K562 (cell line): ENCODE data around the gene EEF1B2. TPM values are rescaled to one million over a fixed set of nuclear protein-coding genes. Genes with fewer than 3 reads are reported as not detected.

Experiments used
- ATAC-seq: fragments of 200-7000 bp; cut with Tn5 transposase; 3 replicates; pipeline ENCODE4 v1.9.1; 2020; ENCODE audit warnings: moderate library complexity
- BruUV-seq: library from RNA; stranded (reverse); fragments of 400-500 nt; replicated peaks from 2 replicates; lab custom pipeline; 2021; lab: Mats Ljungman, UMichigan
- CTCF ChIA-PET: fragments of 300-600 bp; formaldehyde crosslinking; extraction: SDS; loops from one replicate; lab custom pipeline; 2021; ENCODE audit warnings: low intra/inter-chr PET ratio; lab: Yijun Ruan, JAX
- POLR2A ChIA-PET: fragments of 300-600, 350-650 bp; sonication (Branson Sonifier 250); formaldehyde crosslinking; extraction: SDS; loops from one replicate; lab custom pipeline; 2021; ENCODE audit warnings: antibody characterized with exemption, inconsistent platforms; lab: Yijun Ruan, JAX
- DNase-seq, 4 experiments: peaks; one replicate each; pipeline versions ENCODE4 v3.0.0 to v3.0.0-alpha.2; 2011 to 2018; ENCODE audit warnings: low spot score in 3 of 4, mixed read lengths in 3 of 4; ENCODE audit errors: extremely low read depth in 1 of 4
- FAIRE-seq: peaks from 2 replicates; lab custom pipeline; 2011; peaks lifted over from hg19 to GRCh38; lab: Jason Lieb, UNC
- H2AFZ ChIP-seq: 2 replicates; pipeline ENCODE4 v1.6.0; 2011; ENCODE audit warnings: low read depth, low read length, control low read depth, inconsistent platforms
- H3K27ac ChIP-seq: fragments of 200-600 bp; 3 replicates; pipeline ENCODE4 v1.8.0; 2011; ENCODE audit warnings: low read depth, mild to moderate bottlenecking, control low read depth, inconsistent platforms, low read length, moderate library complexity, mixed read lengths; ENCODE audit errors: extremely low read depth
- H3K27me3 ChIP-seq, 2 experiments: fragments of 300-600 bp in 1 of 2; 2 replicates in 1 of 2; 3 replicates in 1 of 2; pipeline versions ENCODE4 v1.6.0 to v1.8.0; 2011; ENCODE audit warnings: inconsistent platforms in 2 of 2, low read length in 2 of 2, mild to moderate bottlenecking in 1 of 2, mixed read lengths in 1 of 2, moderate library complexity in 1 of 2; ENCODE audit not compliant: control insufficient read depth in 2 of 2, insufficient read depth in 2 of 2
- H3K36me3 ChIP-seq: fragments of 300-600 bp; 3 replicates; pipeline ENCODE4 v1.8.0; 2011; ENCODE audit warnings: mild to moderate bottlenecking, low read length, inconsistent platforms; ENCODE audit not compliant: control insufficient read depth, insufficient read depth
- H3K4me1 ChIP-seq, 2 experiments: fragments of 200-600 bp in 1 of 2; replicated peaks in 1 of 2; 2 replicates in 1 of 2; 3 replicates in 1 of 2; pipeline versions ENCODE4 v1.5.1 to v1.8.0; 2011; ENCODE audit warnings: inconsistent platforms in 2 of 2, low read length in 2 of 2, mild to moderate bottlenecking in 1 of 2, mixed read lengths in 1 of 2, moderate library complexity in 1 of 2; ENCODE audit not compliant: control insufficient read depth in 2 of 2, insufficient read depth in 2 of 2
- H3K4me2 ChIP-seq: 2 replicates; pipeline ENCODE4 v1.6.1; 2011; ENCODE audit warnings: low read length, control low read depth, inconsistent platforms, mixed read lengths; ENCODE audit not compliant: insufficient read depth
- H3K4me3 ChIP-seq: fragments of 200-600 bp; sonication (generic), shearing (Covaris generic); 2 replicates; pipeline ENCODE4 v1.5.1; 2016; ENCODE audit warnings: control low read depth, inconsistent platforms
- H3K79me2 ChIP-seq: fragments of 200-600 bp; 3 replicates; pipeline ENCODE4 v1.8.0; 2011; ENCODE audit warnings: low read length, inconsistent platforms; ENCODE audit not compliant: control insufficient read depth, insufficient read depth
- H3K9ac ChIP-seq, 2 experiments: 2 replicates each; pipeline versions ENCODE4 v1.6.0 to v1.6.1; 2011; ENCODE audit warnings: low read depth in 2 of 2, low read length in 2 of 2, control low read depth in 1 of 2, inconsistent platforms in 1 of 2, mild to moderate bottlenecking in 1 of 2, mixed read lengths in 1 of 2; ENCODE audit not compliant: insufficient read depth in 1 of 2
- H3K9me1 ChIP-seq: one replicate; pipeline ENCODE4 v1.6.0; 2011; ENCODE audit warnings: inconsistent platforms, mild to moderate bottlenecking, low read length, moderate library complexity; ENCODE audit not compliant: control insufficient read depth, insufficient read depth
- H3K9me3 ChIP-seq: replicated peaks from 2 replicates; pipeline ENCODE4 v1.5.1; 2011; ENCODE audit warnings: low read depth, low read length, inconsistent platforms; ENCODE audit not compliant: control insufficient read depth, insufficient read depth
- H4K20me1 ChIP-seq: replicated peaks from 2 replicates; pipeline ENCODE4 v1.6.1; 2011; ENCODE audit warnings: low read length, inconsistent platforms, mixed read lengths; ENCODE audit not compliant: control insufficient read depth, insufficient read depth
- BRF2 ChIP-seq: IDR thresholded peaks from 3 replicates; pipeline ENCODE4 v1.6.1; 2011; ENCODE audit warnings: borderline replicate concordance, mild to moderate bottlenecking; ENCODE audit not compliant: insufficient read length, insufficient read depth
- CEBPG ChIP-seq, 3 experiments: fragments of 200-800 bp in 1 of 3; sonication (Bioruptor generic) in 1 of 3; sonication (generic) in 1 of 3; formaldehyde crosslinking in 1 of 3; IDR thresholded peaks in 2 of 3; conservative IDR thresholded peaks in 1 of 3; 2 replicates each; pipeline versions ENCODE4 v1.6.1 to v1.8.0; 2016 to 2022; ENCODE audit warnings: missing compliant biosample characterization in 2 of 3, missing genetic modification characterization in 2 of 3, mild to moderate bottlenecking in 1 of 3, missing genetic modification reagents in 1 of 3
- FIP1L1 ChIP-seq: fragments of 200-400 bp; formaldehyde crosslinking; IDR thresholded peaks from 2 replicates; pipeline ENCODE4 v1.6.1; 2018; ENCODE audit warnings: mild to moderate bottlenecking, low read depth, low read length; ENCODE audit not compliant: poor library complexity, severe bottlenecking
- GATAD2B ChIP-seq: fragments of 450-650 bp; IDR thresholded peaks from 2 replicates; pipeline ENCODE4 v1.6.1; 2017; ENCODE audit warnings: mild to moderate bottlenecking, borderline replicate concordance
- MAFG ChIP-seq: fragments of 450-650 bp; conservative IDR thresholded peaks from 2 replicates; pipeline ENCODE4 v1.6.1; 2016; ENCODE audit warnings: missing genetic modification characterization, missing compliant biosample characterization
- RBM34 ChIP-seq: fragments of 200-400 bp; formaldehyde crosslinking; IDR thresholded peaks from 2 replicates; pipeline ENCODE4 v1.6.1; 2018; ENCODE audit warnings: low read length, borderline replicate concordance; ENCODE audit not compliant: insufficient read depth
- SOX6 ChIP-seq: fragments of 450-650 bp; IDR thresholded peaks from 2 replicates; pipeline ENCODE4 v1.6.1; 2014; ENCODE audit warnings: mild to moderate bottlenecking
- ZBTB26 ChIP-seq: fragments of 450-650 bp; formaldehyde crosslinking; IDR thresholded peaks from 2 replicates; pipeline ENCODE4 v1.4.0; 2022; ENCODE audit warnings: missing genetic modification characterization
- ZFX ChIP-seq: sonication (generic); formaldehyde crosslinking; IDR thresholded peaks from 2 replicates; pipeline ENCODE4 v1.8.0; 2022; ENCODE audit warnings: mild to moderate bottlenecking, missing genetic modification reagents, moderate library complexity
- ZNF140 ChIP-seq: fragments of 250-450 bp; sonication (Bioruptor Pico); IDR thresholded peaks from 2 replicates; pipeline ENCODE4 v1.8.0; 2021; ENCODE audit warnings: moderate library complexity, mild to moderate bottlenecking, inconsistent platforms
- ZNF197 ChIP-seq: fragments of 200-800 bp; sonication (Bioruptor generic); IDR thresholded peaks from 2 replicates; pipeline ENCODE4 v1.6.1; 2016; ENCODE audit warnings: low read depth, missing genetic modification characterization, missing compliant biosample characterization
- ZNF23 ChIP-seq: fragments of 250-450 bp; sonication (Bioruptor Pico); IDR thresholded peaks from 2 replicates; pipeline ENCODE4 v1.4.0; 2020; ENCODE audit warnings: mild to moderate bottlenecking
- ZNF586 ChIP-seq: fragments of 450-650 bp; formaldehyde crosslinking; conservative IDR thresholded peaks from 2 replicates; pipeline ENCODE4 v1.4.0; 2020; ENCODE audit warnings: mild to moderate bottlenecking, moderate library complexity
- ZNF592 ChIP-seq: fragments of 450-650 bp; IDR thresholded peaks from 2 replicates; pipeline ENCODE4 v1.6.1; 2017; ENCODE audit warnings: antibody characterized with exemption, mild to moderate bottlenecking
- ZNF75A ChIP-seq: fragments of 450-650 bp; formaldehyde crosslinking; IDR thresholded peaks from 2 replicates; pipeline ENCODE4 v1.4.0; 2020; ENCODE audit warnings: mild to moderate bottlenecking
- WGBS: fragments of 100-300 bp; shearing (Covaris generic); methylation state at CpG from one replicate; pipeline ENCODE4 v1.1.6; 2016; ENCODE audit warnings: low coverage, mixed read lengths; ENCODE audit not compliant: insufficient coverage; ENCODE audit errors: missing lambda C conversion rate; 5-methylcytosine and 5-hydroxymethylcytosine counted together
- in situ Hi-C: fragments of 300-500 bp; cut with MboI; formaldehyde crosslinking; loops from 4 replicates; pipeline ENCODE4 v1.15.0; 2018; ENCODE audit warnings: inconsistent platforms, mixed read lengths
- intact Hi-C: fragments of 100-400 bp; cut with micrococcal nuclease; formaldehyde crosslinking; loops from 2 replicates; pipeline ENCODE4 v1.14.2; 2022
- polyA plus RNA-seq, 8 experiments: library from polyadenylated mRNA; depleted of rRNA in 4 of 8; stranded (reverse) in 5 of 8; unstranded in 3 of 8; fragments of >200 nt; fragmentation: Nextera tagmentation in 2 of 8; fragmentation: Illumina TruSeq in 1 of 8; extraction: Ambion mirVana in 2 of 8; extraction: Trizol in 1 of 8; gene quantifications; 2 replicates each; pipeline versions ENCODE4 v1.2.1 to v1.2.3, GENCODE V29; 2011 to 2014; ENCODE audit warnings: inconsistent platforms in 1 of 8, missing spikeins in 1 of 8
- total RNA-seq, 7 experiments: library from RNA; depleted of rRNA in 6 of 7; stranded (reverse); fragments of >200 nt in 6 of 7; fragmentation: Illumina TruSeq in 2 of 7; extraction: Trizol in 2 of 7; gene quantifications; 2 replicates each; pipeline versions ENCODE4 v1.2.1 to v1.2.3, GENCODE V29; 2011 to 2021; ENCODE audit warnings: low replicate concordance in 1 of 7

EEF1B2 gene
- total and polyA plus RNA-seq, 9 of the 15 experiments (the other 6 are each of a cell fraction or from before 2014, with no cell fraction given), result 522 to 1,148 (median 893) TPM

- Histone ChIP-seq H3K27me3 (no peaks in the 10 kb centered on the region), H3K27ac (no peak overlapping the region), H3K9ac (no peak overlapping the region), H3K4me3 (no peak overlapping the region), H3K9me3 (no peaks in the 10 kb centered on the region), H3K9me1 (no peaks in the 10 kb centered on the region), H4K20me1 (no peaks in the 10 kb centered on the region), H3K36me3 (peaks cover 83% of the 10 kb centered on the region), H3K4me1 (no peaks in the 10 kb centered on the region), H3K4me2 (no peak overlapping the region), H2AFZ (no peak overlapping the region), H3K79me2 (no peaks in the 10 kb centered on the region)
- no peak for DNase-seq
- 96% methylated on average over 4 of the region's 4 CpGs for WGBS
- in situ Hi-C loops (no loop called here), intact Hi-C loops (no loop called here)
- ATAC-seq, result no peak
- BruUV-seq, result no TSS peak
- no peak for FAIRE-seq
- TF ChIP-seq MAFG (tag) (no peak), ZNF197 (no peak), ZNF586 (CRISPR knock-in tag) (no peak), ZNF140 (CRISPR knock-in tag) (no peak), ZNF592 (no peak), BRF2 (no peak), RBM34 (no peak), GATAD2B (no peak), SOX6 (no peak), ZNF23 (CRISPR knock-in tag) (no peak), FIP1L1 (no peak), ZBTB26 (no peak), ZFX (CRISPR knock-in tag) (no peak), ZNF75A (CRISPR knock-in tag) (no peak), CEBPG (CRISPR knock-in tag; IDR thresholded peaks at IDR 0.05) (no peak), CEBPG (tag; conservative IDR thresholded peaks at IDR 0.05 in 1 of 2, IDR thresholded peaks at IDR 0.05 in 1 of 2) (no peak)
- ChIA-PET CTCF (no interaction called here), POLR2A (interaction anchor here (0.6 kb wide), 1 partner anchor 20 kb away, joined by 3 read pairs; no protein-coding TSS in a partner anchor)
Observed at GRCh38 chr2:206143451-206143850, 16.2 kb upstream of the EEF1B2 start.
